Measurements from ENCODE around the gene UBR3.

Gene UBR3

DNA sequence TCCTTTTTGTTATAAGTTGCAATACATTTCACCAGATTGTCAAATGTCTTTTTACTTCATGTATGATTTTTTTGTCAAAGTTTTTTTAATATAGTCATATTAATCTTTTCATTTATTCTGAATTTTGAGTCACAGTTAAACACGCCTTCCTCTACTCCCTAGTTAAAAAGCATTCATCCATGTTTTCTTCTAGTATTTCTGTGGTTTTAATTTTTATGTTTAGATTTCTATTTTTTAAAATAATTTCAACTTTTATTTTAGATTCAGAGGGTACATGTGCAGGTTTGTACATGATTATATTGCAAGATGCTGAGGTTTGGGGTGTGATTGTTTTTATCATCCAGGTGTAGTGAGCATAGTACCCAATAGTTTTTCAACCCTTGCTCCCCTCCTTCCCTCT is 204.0 kb downstream of the UBR3 start:
- no peak for FAIRE-seq

DNA sequence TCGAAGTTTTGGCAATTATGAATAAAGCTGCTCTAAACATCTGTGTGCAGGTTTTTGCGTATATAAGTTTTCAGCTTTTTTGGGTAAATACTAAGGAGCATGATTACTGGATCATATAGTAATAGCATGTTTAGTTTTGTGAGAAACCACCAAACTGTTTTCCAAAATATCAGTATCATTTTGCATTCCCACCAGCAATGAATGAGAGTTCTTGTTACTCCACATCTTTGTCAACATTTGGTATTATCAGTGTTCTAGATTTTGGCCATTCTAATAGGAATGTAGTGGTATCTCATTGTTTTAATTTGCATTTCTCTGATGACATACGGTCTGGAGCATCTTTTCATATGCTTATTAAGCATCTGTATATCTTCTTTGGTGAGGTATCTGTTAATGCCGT is 207.3 kb downstream of the UBR3 start:
- FAIRE-seq (no peak), DNase-seq (ENCODE audit: insufficient read length, low spot score) (no peak)

More for the DNA sequence above, 204.0 kb downstream of the UBR3 start:
- no peak for DNase-seq (ENCODE audit: insufficient read length, low spot score)

GRCh38 chr2:170038734-170039133 is 211.5 kb downstream of the UBR3 start:
- FAIRE-seq (no peak), DNase-seq (ENCODE audit: insufficient read length, low spot score) (no peak)

DNA sequence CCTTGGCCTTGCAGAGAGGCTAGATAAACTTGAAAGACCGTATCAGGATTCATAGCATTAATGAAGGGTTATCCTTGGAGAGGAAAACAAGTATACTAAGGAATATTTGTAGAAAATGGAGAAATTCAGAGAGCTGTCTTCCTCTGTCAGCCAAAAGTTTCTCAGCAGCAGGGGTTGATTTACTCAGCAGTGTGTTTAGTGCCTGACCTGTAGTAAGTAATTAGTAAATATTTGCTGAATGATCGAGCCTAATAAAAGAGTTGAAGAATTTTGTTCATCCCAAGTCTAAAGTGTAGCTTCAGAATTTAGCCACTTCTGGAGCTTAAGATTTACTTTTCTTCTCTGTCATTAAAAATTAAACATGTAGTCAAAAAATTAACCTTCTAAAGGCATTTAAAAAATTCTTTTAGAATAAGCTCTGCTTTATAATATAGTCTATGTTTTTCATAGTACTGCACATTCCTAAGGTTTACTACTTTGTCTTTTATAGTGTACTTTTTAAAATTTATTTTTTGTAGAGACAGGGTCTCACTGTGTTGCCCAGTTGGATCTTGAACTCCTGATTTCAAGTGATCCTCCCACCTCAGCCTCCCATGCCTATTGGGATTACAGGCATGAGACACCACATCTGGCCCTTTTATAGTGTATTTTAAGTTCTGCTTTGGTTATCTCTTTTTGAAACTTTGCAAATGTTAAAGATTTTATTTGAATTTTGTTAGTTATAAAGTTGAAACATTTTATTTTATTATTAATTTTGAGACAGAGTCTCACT is 212.3 kb downstream of the UBR3 start:
- DNase-seq (ENCODE audit: insufficient read length, low spot score) (no peak), FAIRE-seq (no peak)

DNA sequence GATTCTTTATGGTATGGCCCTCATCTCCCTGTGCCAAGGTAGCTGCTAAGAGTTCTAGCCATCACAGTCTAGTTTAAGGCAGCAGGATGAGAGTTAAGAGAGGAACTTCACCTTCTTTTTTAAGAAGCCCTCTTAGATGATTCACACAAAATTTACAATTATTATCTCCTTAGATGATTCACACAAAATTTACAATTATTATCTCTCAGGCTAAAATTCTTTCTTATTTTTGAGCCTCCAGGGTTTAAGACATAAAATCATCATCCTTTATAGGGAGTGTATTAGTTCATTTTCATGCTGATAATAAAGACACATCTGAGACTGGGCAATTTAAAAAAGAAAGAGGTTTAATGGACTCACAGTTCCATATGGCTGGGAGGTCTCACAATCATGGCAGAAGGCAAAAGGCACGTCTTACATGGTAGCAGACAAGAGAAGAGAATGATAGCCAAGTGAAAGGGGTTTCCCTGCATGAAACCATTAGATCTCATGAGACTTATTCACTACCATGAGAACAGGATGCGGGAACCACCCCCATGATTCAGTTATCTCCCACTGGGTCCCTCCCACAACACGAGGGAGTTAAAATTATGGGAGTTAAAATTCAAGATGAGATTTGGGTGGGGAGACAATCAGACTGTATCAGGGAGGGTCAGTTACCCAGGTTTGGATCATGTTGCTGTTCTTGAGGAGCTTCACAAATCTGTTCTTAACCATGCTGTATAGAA is 217.7 kb downstream of the UBR3 start:
- FAIRE-seq = no peak
- DNase-seq (ENCODE audit: insufficient read length, low spot score) = no peak

- DNase-seq (ENCODE audit: insufficient read length, low spot score) (no peak), FAIRE-seq (no peak)
These were observed 220.2 kb downstream of the UBR3 start for GRCh38 chr2:170047331-170048065.

DNA sequence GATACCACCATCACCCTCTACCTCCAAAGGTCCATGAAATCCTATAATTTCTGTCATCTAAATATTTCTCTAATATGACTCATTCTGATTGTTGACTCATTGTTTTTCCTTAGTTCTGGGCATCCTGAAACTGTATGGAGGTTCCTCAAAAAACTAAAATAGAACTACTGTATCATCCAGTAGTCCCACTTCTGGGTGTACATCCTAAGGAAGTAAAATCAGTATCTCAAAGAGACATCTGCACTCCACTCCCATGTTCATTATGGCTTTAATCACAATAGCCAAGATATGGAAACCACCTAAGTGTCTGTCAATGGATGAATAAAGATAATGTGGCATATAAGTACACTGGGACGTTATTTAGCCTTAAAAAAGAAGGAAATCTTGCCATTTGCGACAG is 224.9 kb downstream of the UBR3 start:
- DNase-seq (ENCODE audit: insufficient read length, low spot score) = no peak
- no peak for FAIRE-seq

DNA sequence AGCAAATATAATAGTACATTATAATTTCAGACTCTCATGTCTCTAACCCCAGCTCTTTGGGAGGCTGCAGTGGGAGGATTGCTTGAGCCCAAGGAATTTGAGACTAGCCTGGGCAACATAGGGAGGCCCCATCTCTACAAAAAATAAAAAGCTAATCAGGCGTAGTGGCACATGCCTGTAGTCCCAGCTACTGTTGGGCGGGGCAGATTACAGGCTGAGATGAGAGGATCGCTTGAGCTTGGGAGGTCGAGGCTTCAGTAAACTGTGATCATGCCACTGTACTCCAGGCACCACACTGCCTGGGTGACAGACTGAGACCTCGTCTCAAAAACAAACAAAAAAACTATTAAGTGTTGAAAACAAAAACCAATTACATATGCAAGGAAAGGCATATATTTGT is 227.7 kb downstream of the UBR3 start:
- FAIRE-seq = no peak

DNA sequence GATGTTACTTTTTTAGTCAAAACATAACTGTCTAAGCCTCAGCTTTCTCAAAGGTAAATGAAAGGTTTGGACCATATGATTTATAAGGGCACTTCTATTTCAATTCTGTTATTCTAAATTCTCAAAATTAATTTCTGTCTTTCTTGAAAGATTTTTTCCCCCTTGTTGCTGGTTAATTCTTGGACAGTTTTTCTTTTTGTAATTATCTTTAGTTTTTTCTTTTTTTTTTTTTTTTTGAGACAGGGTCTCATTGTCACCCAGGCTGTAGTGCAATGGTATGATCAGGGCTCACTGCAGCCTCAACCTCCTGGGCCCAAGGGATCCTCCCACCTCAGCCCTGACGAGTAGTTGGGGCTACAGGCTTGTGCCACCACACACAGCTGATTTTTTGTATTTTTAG is 229.6 kb downstream of the UBR3 start:
- no peak for DNase-seq (ENCODE audit: insufficient read length, low spot score)
- FAIRE-seq = no peak

More for the DNA sequence above, 227.7 kb downstream of the UBR3 start:
- DNase-seq (ENCODE audit: insufficient read length, low spot score) = no peak

- FAIRE-seq = no peak
- DNase-seq (ENCODE audit: insufficient read length, low spot score) = no peak
These were observed 236.4 kb downstream of the UBR3 start for GRCh38 chr2:170063456-170064235.

DNA sequence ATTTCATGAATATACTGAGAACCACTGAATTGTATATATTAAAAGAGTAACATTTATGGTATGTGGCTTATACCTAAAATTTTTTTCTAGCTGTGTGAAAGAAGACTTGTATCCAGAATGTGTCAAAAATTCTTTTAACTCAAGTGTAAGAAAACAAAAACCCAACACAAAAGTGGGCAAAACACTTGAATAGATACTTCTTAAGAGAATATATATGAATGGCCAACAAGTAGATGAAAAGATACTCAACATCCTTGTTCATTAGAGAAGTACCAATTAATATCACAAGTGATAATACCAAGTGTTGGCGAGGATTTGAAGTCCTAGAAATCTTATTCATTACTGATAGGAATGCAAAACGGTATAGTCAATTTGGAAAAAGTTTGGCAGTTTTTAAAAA is 243.5 kb downstream of the UBR3 start:
- no peak for FAIRE-seq
- no peak for DNase-seq (ENCODE audit: insufficient read length, low spot score)

- DNase-seq (ENCODE audit: insufficient read length, low spot score) = no peak
- no peak for FAIRE-seq
These were observed 246.0 kb downstream of the UBR3 start for GRCh38 chr2:170073288-170073687.

DNA sequence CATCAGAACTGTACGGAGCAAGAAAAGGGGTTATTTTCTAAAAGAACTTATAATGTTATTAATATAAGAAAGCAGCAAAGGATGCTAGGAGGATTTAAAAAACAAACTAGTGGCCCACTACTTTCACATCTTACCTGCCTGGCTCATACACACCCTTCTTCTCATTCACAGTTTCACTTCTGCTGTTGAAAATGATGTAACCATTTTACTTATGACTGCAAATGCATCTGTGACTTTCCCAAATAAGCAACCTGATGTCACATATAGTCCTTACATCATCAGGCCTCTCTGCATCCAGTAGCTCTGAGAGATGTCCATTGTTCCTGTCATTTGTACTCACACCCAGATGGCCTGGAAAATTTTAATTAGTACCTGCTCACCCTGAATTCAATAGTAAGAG is 248.9 kb downstream of the UBR3 start:
- no peak for DNase-seq (ENCODE audit: insufficient read length, low spot score)

GRCh38 chr2:170077830-170078569 is 250.7 kb downstream of the UBR3 start:
- FAIRE-seq (no peak), DNase-seq (ENCODE audit: insufficient read length, low spot score) (no peak)

More for the DNA sequence above, 248.9 kb downstream of the UBR3 start:
- no peak for FAIRE-seq

DNA sequence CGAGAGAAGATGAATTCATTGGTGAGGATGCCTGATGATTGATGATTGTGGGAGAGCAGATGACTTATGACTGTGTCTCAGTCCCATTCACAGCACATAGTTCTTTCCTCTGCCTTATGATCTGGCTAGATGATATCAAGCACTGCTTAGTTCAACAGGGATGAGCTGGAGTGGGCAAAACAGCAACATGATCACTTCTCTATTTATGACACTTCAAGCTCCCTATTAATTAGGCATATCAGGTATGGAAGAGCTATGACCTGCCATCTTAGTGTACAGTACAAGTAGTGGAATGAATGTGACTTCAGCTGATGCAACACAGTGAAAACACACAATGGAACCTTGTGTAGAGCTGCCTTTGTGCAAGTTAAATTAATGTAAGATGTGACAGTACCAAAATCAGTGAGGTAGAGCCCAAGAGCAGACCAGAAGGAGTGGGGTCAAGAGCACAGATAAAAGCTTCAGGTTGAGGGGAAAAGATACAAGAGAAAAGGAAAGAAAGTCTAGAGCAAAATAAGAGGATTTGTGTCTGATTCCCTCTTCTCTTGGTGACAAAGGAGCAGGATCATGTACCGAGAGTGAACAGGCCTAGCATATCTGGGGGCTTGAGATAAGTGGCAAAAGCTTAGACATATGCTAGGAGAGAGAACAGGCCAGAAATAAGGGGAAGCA is 257.7 kb downstream of the UBR3 start:
- DNase-seq (ENCODE audit: insufficient read length, low spot score) = no peak
- FAIRE-seq = no peak

- DNase-seq (ENCODE audit: insufficient read length, low spot score) = no peak
- FAIRE-seq = no peak
These were observed 258.9 kb downstream of the UBR3 start for GRCh38 chr2:170086117-170086688.

DNA sequence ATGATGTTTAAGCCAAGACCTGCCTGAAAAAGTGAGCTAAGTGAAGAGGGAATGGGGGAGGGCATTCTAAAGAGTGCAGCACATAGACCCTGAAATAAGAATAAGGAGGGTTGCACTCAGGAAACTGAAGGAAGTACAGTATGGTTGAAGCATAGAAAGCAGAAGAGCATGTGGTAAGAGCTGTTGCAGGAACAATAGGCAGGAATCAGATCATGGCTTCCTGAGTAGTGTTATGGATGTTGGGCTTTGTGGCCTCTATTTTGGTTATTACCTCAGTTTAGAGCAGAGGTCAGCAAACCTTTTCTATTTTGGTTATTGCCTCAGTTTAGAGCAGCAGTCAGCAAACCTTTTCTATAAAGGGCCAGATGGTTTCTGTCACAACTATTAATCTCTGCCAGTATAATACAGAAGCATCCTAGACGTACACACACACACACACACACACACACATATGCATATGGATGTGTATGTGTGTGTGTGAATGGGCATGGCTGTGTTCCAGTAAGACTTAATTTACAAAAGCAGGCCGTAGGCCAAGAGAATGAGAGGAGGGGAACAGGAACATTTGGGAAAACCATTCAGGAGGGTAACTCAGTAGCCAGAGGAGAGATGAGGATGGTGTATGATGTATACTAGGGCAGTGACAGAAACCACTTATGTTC is 259.6 kb downstream of the UBR3 start:
- no peak for DNase-seq (ENCODE audit: insufficient read length, low spot score)

GRCh38 chr2:170087413-170087793 is 260.1 kb downstream of the UBR3 start:
- DNase-seq (ENCODE audit: insufficient read length, low spot score) (no peak), FAIRE-seq (no peak)

More for the DNA sequence above, 259.6 kb downstream of the UBR3 start:
- FAIRE-seq = no peak

- no peak for DNase-seq (ENCODE audit: insufficient read length, low spot score)
These were observed 261.5 kb downstream of the UBR3 start for GRCh38 chr2:170088776-170089175.

More at GRCh38 chr2:170088776-170089175, 261.5 kb downstream of the UBR3 start:
- FAIRE-seq = no peak
